Measurements from ENCODE around the gene PLXNA4. TPM values are rescaled to one million over a fixed set of nuclear protein-coding genes. Genes with fewer than 3 reads are reported as not detected.

PLXNA4 gene
- total RNA-seq, 2 donors from 2014 or later, result 12.2 to 27.7 TPM

DNA sequence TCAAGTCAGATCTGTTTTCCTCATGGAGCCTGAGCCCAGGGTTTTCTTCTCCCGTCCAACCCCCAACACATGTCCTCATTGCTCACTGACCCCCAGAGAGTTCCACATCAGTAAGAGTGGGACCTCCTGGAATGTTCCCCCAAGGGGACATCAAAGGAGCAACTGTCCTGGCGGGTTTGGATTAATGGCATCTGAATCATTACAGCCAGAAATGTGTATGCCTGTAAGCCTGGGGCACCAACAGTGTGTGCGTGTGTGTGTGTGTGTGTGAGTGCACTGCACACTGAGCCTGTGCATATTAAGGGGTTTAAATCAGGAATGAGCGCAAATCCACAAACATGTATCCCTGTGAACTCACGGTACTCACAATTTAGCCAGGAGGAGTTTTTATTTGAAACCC, 222.3 kb downstream of the PLXNA4 start:
- TF ChIP-seq, protein P1, sequence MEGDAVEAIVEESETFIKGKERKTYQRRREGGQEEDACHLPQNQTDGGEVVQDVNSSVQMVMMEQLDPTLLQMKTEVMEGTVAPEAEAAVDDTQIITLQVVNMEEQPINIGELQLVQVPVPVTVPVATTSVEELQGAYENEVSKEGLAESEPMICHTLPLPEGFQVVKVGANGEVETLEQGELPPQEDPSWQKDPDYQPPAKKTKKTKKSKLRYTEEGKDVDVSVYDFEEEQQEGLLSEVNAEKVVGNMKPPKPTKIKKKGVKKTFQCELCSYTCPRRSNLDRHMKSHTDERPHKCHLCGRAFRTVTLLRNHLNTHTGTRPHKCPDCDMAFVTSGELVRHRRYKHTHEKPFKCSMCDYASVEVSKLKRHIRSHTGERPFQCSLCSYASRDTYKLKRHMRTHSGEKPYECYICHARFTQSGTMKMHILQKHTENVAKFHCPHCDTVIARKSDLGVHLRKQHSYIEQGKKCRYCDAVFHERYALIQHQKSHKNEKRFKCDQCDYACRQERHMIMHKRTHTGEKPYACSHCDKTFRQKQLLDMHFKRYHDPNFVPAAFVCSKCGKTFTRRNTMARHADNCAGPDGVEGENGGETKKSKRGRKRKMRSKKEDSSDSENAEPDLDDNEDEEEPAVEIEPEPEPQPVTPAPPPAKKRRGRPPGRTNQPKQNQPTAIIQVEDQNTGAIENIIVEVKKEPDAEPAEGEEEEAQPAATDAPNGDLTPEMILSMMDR (IDR thresholded peaks at IDR 0.05), result no peak
- Histone ChIP-seq H3K27ac (no peak overlapping the region), H3K4me3 (no peak overlapping the region), H3K27me3 (replicated peaks; ENCODE audit: insufficient read depth) (no peaks in the 10 kb centered on the region), H3K36me3 (no peaks in the 10 kb centered on the region), H3K9me3 (no peaks in the 10 kb centered on the region), H3K4me1 (ENCODE audit: control insufficient read depth in 1 of 2, low read depth in 2 of 2) (peaks cover 29 to 50% of the 10 kb centered on the region in 2 donors)
- no peak for DNase-seq (ENCODE audit: low spot score)
- ATAC-seq (ENCODE audit: insufficient number of reproducible peaks, low FRiP score, low read depth), result no peak

DNA sequence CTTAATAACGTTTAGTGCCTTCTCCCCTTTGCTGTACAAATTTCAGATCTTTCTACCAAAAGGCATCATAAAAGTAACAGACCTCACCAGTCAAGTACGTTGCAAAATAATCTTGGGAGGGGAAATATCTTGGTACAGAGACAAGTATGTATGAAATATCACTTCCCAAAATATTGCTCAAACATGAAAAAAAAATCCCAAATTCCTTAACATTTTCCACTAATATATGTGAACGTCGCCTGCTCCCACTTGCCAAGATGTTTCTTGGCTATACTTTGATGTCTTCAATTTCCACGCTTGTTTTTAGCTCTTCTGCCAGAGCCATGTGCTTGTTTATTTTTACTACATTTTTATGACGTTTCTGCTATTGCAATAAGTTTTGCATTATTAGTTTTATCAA, 223.5 kb downstream of the PLXNA4 start:
- H3K27me3 ChIP-seq (replicated peaks; ENCODE audit: insufficient read depth), result no peaks in the 10 kb centered on the region
- H3K36me3 ChIP-seq, result no peaks in the 10 kb centered on the region
- DNase-seq (ENCODE audit: low spot score) (no peak), ATAC-seq (ENCODE audit: insufficient number of reproducible peaks, low FRiP score, low read depth) (no peak)
- no peaks in the 10 kb centered on the region for H3K9me3 ChIP-seq
- H3K27ac ChIP-seq, result peak overlapping the region; percentile 76 to 84
- TF ChIP-seq, protein P1 (IDR thresholded peaks at IDR 0.05), result no peak
- peak overlapping the region; percentile 61 for H3K4me3 ChIP-seq
- H3K4me1 ChIP-seq (ENCODE audit: control insufficient read depth in 1 of 2, low read depth in 2 of 2), result peaks cover 25 to 42% of the 10 kb centered on the region in 2 donors

DNA sequence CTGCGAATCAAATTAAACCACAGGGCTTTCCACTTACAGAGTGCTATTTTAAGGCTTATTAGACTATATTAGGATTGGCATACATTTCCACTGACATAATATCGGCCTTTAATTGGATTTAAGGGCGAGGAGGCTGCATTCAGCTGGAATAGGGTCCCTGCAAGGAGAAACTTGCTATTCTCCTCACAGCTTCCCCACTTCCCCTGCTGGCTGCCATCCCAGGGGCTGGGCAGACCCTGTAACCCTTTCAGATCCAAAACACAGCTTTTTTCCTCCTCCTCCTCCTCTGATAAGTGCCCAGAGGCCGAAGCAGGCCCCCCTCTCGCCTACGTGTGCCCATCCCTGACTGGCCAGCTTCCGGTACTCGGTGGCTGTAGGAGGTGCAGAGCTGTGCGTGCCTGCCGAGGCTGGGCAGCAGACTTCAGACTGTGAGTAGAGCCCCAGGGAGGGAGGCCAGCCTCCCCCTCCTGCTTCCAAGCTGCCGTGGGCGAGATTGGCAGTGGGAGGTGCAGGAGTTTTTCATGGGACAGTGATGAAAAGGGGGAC, 224.2 kb downstream of the PLXNA4 start:
- peak; percentile 13 for DNase-seq (ENCODE audit: low spot score)
- H3K9me3 ChIP-seq, result no peaks in the 10 kb centered on the region
- H3K36me3 ChIP-seq, result no peaks in the 10 kb centered on the region
- H3K4me3 ChIP-seq, result peak overlapping the region; percentile 61
- H3K27me3 ChIP-seq (replicated peaks; ENCODE audit: insufficient read depth), result no peaks in the 10 kb centered on the region
- H3K27ac ChIP-seq, result peak overlapping the region; percentile 76 to 84
- peak; percentile 63 for ATAC-seq (ENCODE audit: insufficient number of reproducible peaks, low FRiP score, low read depth)
- peaks cover 19 to 34% of the 10 kb centered on the region in 2 donors for H3K4me1 ChIP-seq (ENCODE audit: control insufficient read depth in 1 of 2, low read depth in 2 of 2)
- TF ChIP-seq, protein P1 (IDR thresholded peaks at IDR 0.05), result no peak

DNA sequence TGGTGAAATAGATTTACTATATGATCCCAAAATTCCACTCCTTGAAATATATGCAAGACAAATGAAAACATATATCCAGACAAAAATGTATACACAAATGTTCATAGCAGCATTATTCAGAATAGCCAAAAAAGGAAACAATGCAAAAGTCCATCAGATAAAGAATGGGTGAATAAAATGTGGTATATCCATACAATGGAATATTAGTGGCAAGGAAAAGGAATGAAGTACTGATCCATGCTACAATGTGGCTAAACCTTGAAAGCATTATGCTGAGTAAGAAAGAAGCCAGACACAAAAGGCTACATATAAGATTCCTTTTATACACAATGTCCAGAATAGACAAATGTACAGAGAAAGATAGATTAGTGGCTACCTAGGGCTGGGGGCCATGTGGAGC, 225.5 kb downstream of the PLXNA4 start:
- H3K9me3 ChIP-seq, result no peaks in the 10 kb centered on the region
- ATAC-seq (ENCODE audit: insufficient number of reproducible peaks, low FRiP score, low read depth), result no peak
- peaks cover 16 to 42% of the 10 kb centered on the region in 2 donors for H3K4me1 ChIP-seq (ENCODE audit: control insufficient read depth in 1 of 2, low read depth in 2 of 2)
- no peak overlapping the region for H3K4me3 ChIP-seq
- H3K27ac ChIP-seq, result no peak overlapping the region
- no peaks in the 10 kb centered on the region for H3K36me3 ChIP-seq
- TF ChIP-seq, protein P1 (IDR thresholded peaks at IDR 0.05), result no peak
- no peaks in the 10 kb centered on the region for H3K27me3 ChIP-seq (replicated peaks; ENCODE audit: insufficient read depth)
- DNase-seq (ENCODE audit: low spot score), result no peak

DNA sequence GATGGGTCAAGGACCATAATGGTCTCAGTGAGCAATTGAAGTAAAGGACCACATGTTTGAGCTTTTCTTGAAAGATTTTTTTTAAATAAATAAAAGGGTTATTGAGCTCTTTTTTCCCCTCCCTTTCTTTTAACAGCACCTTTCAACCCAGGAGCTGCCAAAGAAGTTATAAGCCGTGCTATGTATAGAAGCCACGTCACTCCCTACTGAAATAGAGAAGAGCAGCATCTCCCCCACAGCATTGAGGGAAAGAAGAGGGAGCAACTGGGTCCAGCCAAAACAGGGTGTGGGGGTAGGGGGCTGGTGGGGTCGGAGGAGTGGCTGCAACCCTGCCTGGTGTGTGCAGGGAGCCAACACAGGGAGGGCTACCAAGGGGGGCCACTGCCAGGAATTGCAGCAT, 227.2 kb downstream of the PLXNA4 start:
- TF ChIP-seq, protein P1 (IDR thresholded peaks at IDR 0.05), result no peak
- H3K27ac ChIP-seq, result no peak overlapping the region
- ATAC-seq (ENCODE audit: insufficient number of reproducible peaks, low FRiP score, low read depth) (no peak), DNase-seq (ENCODE audit: low spot score) (no peak)
- no peaks in the 10 kb centered on the region for H3K27me3 ChIP-seq (replicated peaks; ENCODE audit: insufficient read depth)
- no peaks in the 10 kb centered on the region for H3K9me3 ChIP-seq
- peaks cover 16 to 51% of the 10 kb centered on the region in 2 donors for H3K4me1 ChIP-seq (ENCODE audit: control insufficient read depth in 1 of 2, low read depth in 2 of 2)
- no peak overlapping the region for H3K4me3 ChIP-seq
- H3K36me3 ChIP-seq, result no peaks in the 10 kb centered on the region

Measured in thoracic aorta (tissue), 2 donors.